Glutamatergic neuron (in vitro differentiated cells): ENCODE measurements around the gene PF4V1. TPM values are rescaled to one million over a fixed set of nuclear protein-coding genes. Genes with fewer than 3 reads are reported as not detected.

Experiments
- DNase-seq: peaks from one replicate; pipeline ENCODE4 v3.0.0; 2022
- H3K27ac Mint-ChIP-seq: one replicate; pipeline ENCODE4 v1.8.0; 2020; ENCODE audit warnings: mild to moderate bottlenecking, mixed read lengths, inconsistent platforms; ENCODE audit not compliant: unreplicated experiment
- H3K27me3 Mint-ChIP-seq: one replicate; pipeline ENCODE4 v1.8.0; 2020; ENCODE audit warnings: mild to moderate bottlenecking, moderate library complexity, mixed read lengths, inconsistent platforms; ENCODE audit not compliant: unreplicated experiment
- H3K36me3 Mint-ChIP-seq: one replicate; pipeline ENCODE4 v1.8.0; 2020; ENCODE audit warnings: mild to moderate bottlenecking, mixed read lengths, inconsistent platforms; ENCODE audit not compliant: unreplicated experiment
- H3K4me1 Mint-ChIP-seq: one replicate; pipeline ENCODE4 v1.8.0; 2020; ENCODE audit warnings: mild to moderate bottlenecking, low read depth, mixed read lengths, inconsistent platforms; ENCODE audit not compliant: unreplicated experiment
- H3K4me3 Mint-ChIP-seq: one replicate; pipeline ENCODE4 v1.8.0; 2020; ENCODE audit warnings: mild to moderate bottlenecking, mixed read lengths, inconsistent platforms; ENCODE audit not compliant: unreplicated experiment
- H3K9me3 Mint-ChIP-seq: one replicate; pipeline ENCODE4 v1.8.0; 2020; ENCODE audit warnings: mild to moderate bottlenecking, moderate library complexity, mixed read lengths, inconsistent platforms; ENCODE audit not compliant: unreplicated experiment
- total RNA-seq: library from RNA; stranded (reverse); fragmentation: NEBNext Ultra II Directional; extraction: Animal tissue kit (Norgen Biotek cat#: 25700); gene quantifications from one replicate; pipeline ENCODE4 v1.2.1, GENCODE V29; 2021; ENCODE audit not compliant: unreplicated experiment
- TF ChIP-seq, protein P1 (sequence below): fragments of 200-600 bp; sonication (generic); IDR thresholded peaks from one replicate; pipeline ENCODE4 v1.5.0; 2021; ENCODE audit not compliant: partially characterized antibody, unreplicated experiment

Gene PF4V1
- total RNA-seq, 1 donor from 2014 or later = not detected

DNA sequence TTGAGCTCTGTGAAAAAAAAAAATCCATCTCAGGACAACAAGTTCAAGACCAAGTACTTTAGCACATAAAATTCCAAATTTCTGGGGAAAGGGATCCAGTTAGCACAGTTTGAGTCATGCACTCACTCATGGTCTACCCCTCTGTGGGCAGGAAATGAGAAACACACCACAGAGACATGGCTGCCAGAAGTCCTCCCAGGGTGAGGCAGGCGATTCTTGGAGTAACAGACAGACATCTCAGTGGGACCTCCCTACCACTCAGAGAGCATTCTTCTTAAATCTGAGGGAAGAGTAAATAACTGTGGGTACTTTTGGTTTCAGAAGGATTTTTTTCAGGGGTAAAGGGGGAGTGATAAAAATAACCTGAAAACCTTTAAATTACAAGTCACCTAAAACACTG lies 30.2 kb downstream of the PF4V1 start:
- H3K27me3 Mint-ChIP-seq = no peaks in the 10 kb centered on the region
- H3K4me1 Mint-ChIP-seq = no peaks in the 10 kb centered on the region
- H3K36me3 Mint-ChIP-seq = no peaks in the 10 kb centered on the region
- H3K9me3 Mint-ChIP-seq = no peaks in the 10 kb centered on the region
- DNase-seq = no peak
- H3K4me3 Mint-ChIP-seq = no peak overlapping the region
- TF ChIP-seq, protein P1, sequence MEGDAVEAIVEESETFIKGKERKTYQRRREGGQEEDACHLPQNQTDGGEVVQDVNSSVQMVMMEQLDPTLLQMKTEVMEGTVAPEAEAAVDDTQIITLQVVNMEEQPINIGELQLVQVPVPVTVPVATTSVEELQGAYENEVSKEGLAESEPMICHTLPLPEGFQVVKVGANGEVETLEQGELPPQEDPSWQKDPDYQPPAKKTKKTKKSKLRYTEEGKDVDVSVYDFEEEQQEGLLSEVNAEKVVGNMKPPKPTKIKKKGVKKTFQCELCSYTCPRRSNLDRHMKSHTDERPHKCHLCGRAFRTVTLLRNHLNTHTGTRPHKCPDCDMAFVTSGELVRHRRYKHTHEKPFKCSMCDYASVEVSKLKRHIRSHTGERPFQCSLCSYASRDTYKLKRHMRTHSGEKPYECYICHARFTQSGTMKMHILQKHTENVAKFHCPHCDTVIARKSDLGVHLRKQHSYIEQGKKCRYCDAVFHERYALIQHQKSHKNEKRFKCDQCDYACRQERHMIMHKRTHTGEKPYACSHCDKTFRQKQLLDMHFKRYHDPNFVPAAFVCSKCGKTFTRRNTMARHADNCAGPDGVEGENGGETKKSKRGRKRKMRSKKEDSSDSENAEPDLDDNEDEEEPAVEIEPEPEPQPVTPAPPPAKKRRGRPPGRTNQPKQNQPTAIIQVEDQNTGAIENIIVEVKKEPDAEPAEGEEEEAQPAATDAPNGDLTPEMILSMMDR = no peak
- no peak overlapping the region for H3K27ac Mint-ChIP-seq

DNA sequence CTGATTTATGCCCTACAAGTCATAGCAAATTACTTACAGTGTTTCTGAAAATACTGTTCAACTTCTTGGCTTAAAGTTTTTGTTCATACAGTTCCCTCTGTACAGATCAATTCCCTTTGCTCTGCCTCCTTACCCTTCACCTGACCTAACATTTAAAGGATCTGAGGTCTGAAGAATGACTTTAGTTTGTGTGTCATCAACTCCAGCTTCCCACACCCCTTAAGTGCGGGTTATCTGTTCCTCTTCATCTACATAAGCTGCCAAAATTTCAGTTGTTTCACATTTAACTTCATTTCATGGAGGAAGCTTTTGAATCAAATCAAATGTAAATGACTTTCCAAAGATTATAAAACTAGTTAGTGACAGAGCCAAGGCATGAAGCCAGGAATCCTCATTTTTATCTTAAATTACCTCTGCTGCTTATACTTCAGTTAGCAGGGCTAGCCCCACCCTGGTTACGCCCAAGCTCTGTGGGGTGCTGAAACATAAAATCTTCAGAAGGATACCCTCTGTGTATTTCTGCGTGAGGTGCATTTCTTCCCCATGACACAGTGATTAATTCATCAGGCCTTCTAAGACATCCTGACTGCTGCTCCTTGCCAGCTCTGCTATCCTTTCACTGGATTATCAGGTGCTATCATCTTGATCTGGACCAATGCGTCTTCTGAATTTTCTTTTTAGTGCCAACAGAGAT lies 32.6 kb downstream of the PF4V1 start:
- no peaks in the 10 kb centered on the region for H3K9me3 Mint-ChIP-seq
- no peak for DNase-seq
- no peak overlapping the region for H3K4me3 Mint-ChIP-seq
- H3K36me3 Mint-ChIP-seq = no peaks in the 10 kb centered on the region
- H3K4me1 Mint-ChIP-seq = no peaks in the 10 kb centered on the region
- H3K27ac Mint-ChIP-seq = no peak overlapping the region
- no peaks in the 10 kb centered on the region for H3K27me3 Mint-ChIP-seq
- TF ChIP-seq, protein P1 = no peak

DNA sequence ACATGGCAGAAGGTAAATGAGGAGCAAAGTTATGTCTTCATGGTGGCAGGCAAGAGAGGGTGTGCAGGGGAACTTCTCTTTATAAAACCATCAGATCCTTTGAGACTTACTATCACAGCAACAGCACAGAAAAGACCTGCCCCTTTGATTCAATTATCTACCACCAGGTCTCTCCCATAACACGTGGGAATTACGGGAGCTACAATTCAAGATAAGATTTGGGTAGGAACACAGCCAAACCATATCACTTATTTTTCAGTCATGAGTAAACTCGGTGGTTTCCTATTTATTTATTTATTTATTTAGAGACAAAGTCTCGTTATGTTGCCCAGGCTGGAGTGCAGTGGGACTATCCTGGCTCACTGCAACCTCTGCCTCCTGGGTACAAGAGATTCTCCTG lies 38.2 kb downstream of the PF4V1 start:
- no peak for DNase-seq
- no peak overlapping the region for H3K4me3 Mint-ChIP-seq
- no peaks in the 10 kb centered on the region for H3K27me3 Mint-ChIP-seq
- H3K9me3 Mint-ChIP-seq = no peaks in the 10 kb centered on the region
- H3K27ac Mint-ChIP-seq = no peak overlapping the region
- H3K4me1 Mint-ChIP-seq = no peaks in the 10 kb centered on the region
- no peaks in the 10 kb centered on the region for H3K36me3 Mint-ChIP-seq
- TF ChIP-seq, protein P1 = no peak

DNA sequence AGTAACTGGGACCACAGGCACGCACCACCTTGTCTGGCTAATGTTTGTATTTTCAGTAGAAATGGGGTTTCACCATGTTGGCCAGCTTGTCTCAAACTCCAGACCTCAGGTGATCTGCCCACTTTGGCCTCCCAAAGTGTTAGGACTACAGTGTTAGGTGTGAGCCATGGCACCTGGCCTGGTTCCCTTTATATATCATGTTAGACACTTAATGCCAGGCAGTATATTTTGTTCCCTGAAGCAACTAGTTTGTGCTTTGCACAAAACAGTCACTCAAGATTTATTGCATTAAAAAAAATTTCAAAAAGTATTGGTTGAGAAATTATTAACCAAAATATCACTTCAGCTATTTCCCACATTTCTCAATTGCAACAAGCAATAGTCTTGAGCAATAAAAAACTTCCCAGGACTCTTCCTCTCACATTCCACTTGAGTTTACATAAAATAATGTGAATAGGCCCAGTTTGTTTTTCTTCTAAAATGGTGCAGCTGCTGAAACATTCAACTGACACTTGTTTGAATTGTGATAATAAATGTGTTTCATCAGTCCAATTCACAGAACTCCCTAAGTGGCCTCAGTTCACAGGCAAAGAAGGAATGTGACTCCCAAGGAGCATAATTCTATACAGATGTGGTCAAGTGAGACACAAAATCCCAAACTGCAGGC lies 38.8 kb downstream of the PF4V1 start:
- no peak overlapping the region for H3K4me3 Mint-ChIP-seq
- no peaks in the 10 kb centered on the region for H3K4me1 Mint-ChIP-seq
- H3K9me3 Mint-ChIP-seq = no peaks in the 10 kb centered on the region
- H3K27ac Mint-ChIP-seq = no peak overlapping the region
- H3K27me3 Mint-ChIP-seq = no peaks in the 10 kb centered on the region
- no peaks in the 10 kb centered on the region for H3K36me3 Mint-ChIP-seq
- TF ChIP-seq, protein P1 = no peak
- DNase-seq = no peak

DNA sequence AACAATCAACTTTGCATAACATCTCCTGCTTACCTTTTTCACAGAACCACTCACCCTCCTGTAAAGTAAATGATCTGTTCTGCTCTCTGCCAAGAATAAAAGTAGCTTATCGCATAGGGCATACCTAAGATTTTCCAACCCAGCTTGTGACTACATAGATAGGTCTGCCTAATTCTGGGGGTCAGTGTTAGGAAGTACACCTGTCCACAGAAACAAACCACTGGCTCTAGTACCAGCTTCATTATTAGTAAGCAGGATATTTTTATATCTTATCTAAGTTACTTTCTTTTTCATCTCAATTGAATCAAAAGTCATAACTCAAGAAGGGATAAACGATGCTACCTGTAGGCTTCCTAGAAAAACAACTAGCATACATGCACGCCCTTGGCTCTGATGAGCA lies 39.9 kb downstream of the PF4V1 start:
- Mint-ChIP-seq H3K27ac (no peak overlapping the region), H3K4me1 (no peaks in the 10 kb centered on the region), H3K27me3 (no peaks in the 10 kb centered on the region), H3K36me3 (no peaks in the 10 kb centered on the region), H3K9me3 (no peaks in the 10 kb centered on the region), H3K4me3 (no peak overlapping the region)
- TF ChIP-seq, protein P1 = no peak
- no peak for DNase-seq
